Spleen (tissue), 11 donors: ENCODE measurements around the gene ROBO1. TPM values are rescaled to one million over a fixed set of nuclear protein-coding genes. Genes with fewer than 3 reads are reported as not detected.
A peak's percentile ranks its signal among the peaks of the same experiment; 100 is the strongest.

Experiments
- DNase-seq: peaks from one replicate; pipeline ENCODE4 v3.0.0-alpha.2; 2020
- H3K27ac ChIP-seq, 8 donors: fragments of 200-600 bp; sonication (generic) in 7 of 8; 1 replicate in 4 of 8; 2 replicates in 4 of 8; pipeline versions ENCODE4 v1.5.0 to v1.8.0; 2016 to 2021; ENCODE audit warnings: inconsistent platforms in 4 of 8, mild to moderate bottlenecking in 4 of 8, moderate library complexity in 1 of 8
- H3K27me3 ChIP-seq, 7 donors: fragments of 200-600 bp; sonication (generic) in 6 of 7; replicated peaks in 1 of 7; 1 replicate in 4 of 7; 2 replicates in 3 of 7; pipeline versions ENCODE4 v1.5.0 to v1.8.0; 2016 to 2021; ENCODE audit warnings: inconsistent platforms in 3 of 7, mild to moderate bottlenecking in 1 of 7
- H3K36me3 ChIP-seq, 6 donors: fragments of 200-600 bp; sonication (generic) in 5 of 6; 1 replicate in 4 of 6; 2 replicates in 2 of 6; pipeline versions ENCODE4 v1.5.0 to v1.8.0; 2016 to 2021; ENCODE audit warnings: inconsistent platforms in 2 of 6
- H3K4me1 ChIP-seq, 6 donors: fragments of 200-600 bp; sonication (generic) in 5 of 6; 1 replicate in 3 of 6; 2 replicates in 3 of 6; pipeline versions ENCODE4 v1.5.0 to v1.8.0; 2016 to 2021; ENCODE audit warnings: inconsistent platforms in 3 of 6
- H3K4me3 ChIP-seq, 8 donors: fragments of 200-600 bp; sonication (generic) in 7 of 8; 1 replicate in 4 of 8; 2 replicates in 4 of 8; pipeline versions ENCODE4 v1.5.0 to v1.8.0; 2016 to 2021; ENCODE audit warnings: inconsistent platforms in 4 of 8, mild to moderate bottlenecking in 4 of 8, moderate library complexity in 2 of 8
- H3K9me3 ChIP-seq, 8 donors: fragments of 200-600 bp; sonication (generic) in 7 of 8; 1 replicate in 4 of 8; 2 replicates in 4 of 8; pipeline versions ENCODE4 v1.5.0 to v1.8.0; 2016 to 2021; ENCODE audit warnings: inconsistent platforms in 4 of 8
- POLR2A ChIP-seq, 3 donors: fragments of 450-650 bp; IDR thresholded peaks; one replicate each; pipeline ENCODE4 v1.5.1; 2017; ENCODE audit warnings: antibody characterized with exemption in 3 of 3, mild to moderate bottlenecking in 1 of 3
- POLR2AphosphoS5 ChIP-seq, 3 donors: sonication (generic); formaldehyde crosslinking; IDR thresholded peaks; one replicate each; pipeline ENCODE4 v1.5.1; 2017; ENCODE audit warnings: antibody characterized with exemption in 3 of 3
- WGBS, 5 donors: extraction: QIAGEN DNeasy Blood & Tissue Kit in 3 of 5; methylation state at CpG; one replicate each; pipeline versions ENCODE4 v1.1.5 to v1.1.7; 2013 to 2018; 5-methylcytosine and 5-hydroxymethylcytosine counted together
- intact Hi-C: fragments of 100-400 bp; cut with DNase I; formaldehyde crosslinking; loops from one replicate; pipeline ENCODE4 v1.15.0; 2023; ENCODE audit warnings: low total_unique reads
- polyA plus RNA-seq, 3 donors: library from polyadenylated mRNA; stranded (reverse); fragments of 200-250 nt; gene quantifications; one replicate each; pipeline ENCODE4 v1.2.1, GENCODE V29; 2013
- total RNA-seq, 7 donors: library from RNA; depleted of rRNA in 3 of 7; stranded (reverse); fragments of >200 nt in 3 of 7; fragmentation: NEBNext Ultra II Directional in 4 of 7; extraction: Animal tissue kit (Norgen Biotek cat#: 25700) in 4 of 7; gene quantifications; one replicate each; pipeline versions ENCODE4 v1.1.0 to v1.2.1, GENCODE V29; 2016 to 2021
- TF ChIP-seq, protein P1 (sequence below), 11 experiments: fragments of 200-600 bp in 7 of 11; fragments of 450-650 bp in 4 of 11; sonication (generic) in 4 of 11; IDR thresholded peaks in 8 of 11; conservative IDR thresholded peaks in 3 of 11; 1 replicate in 7 of 11; 2 replicates in 4 of 11; pipeline versions ENCODE4 v1.4.0 to v1.8.0; 2016 to 2021; ENCODE audit warnings: antibody characterized with exemption in 11 of 11, inconsistent platforms in 4 of 11, mild to moderate bottlenecking in 1 of 11
- donor health status: healthy with polysubstance abuse.
- donor health status: DM: no; HTN: no; CAD: no; lungs with moderate emphysema.
- donor health status: DM: no; HTN: no; CAD: no.
- donor health status: Bipolar disorder and iron deficiency.
- donor health status: healthy.
- donor health status: DM: no; HTN: no; CAD: no.
- donor health status: DM: yes; HTN: yes; CAD: no.

Gene ROBO1
- total and polyA plus RNA-seq, 10 donors: 3.4 to 37.3 (median 26.0) TPM

GRCh38 chr3:78872195-78872594 lies 895.6 kb downstream of the ROBO1 start:
- Histone ChIP-seq H3K4me3 (no peak overlapping the region), H3K36me3 (no peaks in the 10 kb centered on the region), H3K27ac (peak overlapping the region in 5 of 8 donors; percentile 3 to 33 (median 18)), H3K9me3 (peaks cover 0 to 4% (median 0%) of the 10 kb centered on the region in 8 donors), H3K27me3 (no peaks in the 10 kb centered on the region), H3K4me1 (peaks cover 0 to 13% (median 0%) of the 10 kb centered on the region in 6 donors)
- intact Hi-C loops: no loop called here
- DNase-seq: no peak
- no peak for TF ChIP-seq POLR2A (IDR thresholded peaks at IDR 0.05)
- peak in 1 of 3 donors; percentile 39 for TF ChIP-seq POLR2AphosphoS5 (IDR thresholded peaks at IDR 0.05)
- TF ChIP-seq, protein P1, sequence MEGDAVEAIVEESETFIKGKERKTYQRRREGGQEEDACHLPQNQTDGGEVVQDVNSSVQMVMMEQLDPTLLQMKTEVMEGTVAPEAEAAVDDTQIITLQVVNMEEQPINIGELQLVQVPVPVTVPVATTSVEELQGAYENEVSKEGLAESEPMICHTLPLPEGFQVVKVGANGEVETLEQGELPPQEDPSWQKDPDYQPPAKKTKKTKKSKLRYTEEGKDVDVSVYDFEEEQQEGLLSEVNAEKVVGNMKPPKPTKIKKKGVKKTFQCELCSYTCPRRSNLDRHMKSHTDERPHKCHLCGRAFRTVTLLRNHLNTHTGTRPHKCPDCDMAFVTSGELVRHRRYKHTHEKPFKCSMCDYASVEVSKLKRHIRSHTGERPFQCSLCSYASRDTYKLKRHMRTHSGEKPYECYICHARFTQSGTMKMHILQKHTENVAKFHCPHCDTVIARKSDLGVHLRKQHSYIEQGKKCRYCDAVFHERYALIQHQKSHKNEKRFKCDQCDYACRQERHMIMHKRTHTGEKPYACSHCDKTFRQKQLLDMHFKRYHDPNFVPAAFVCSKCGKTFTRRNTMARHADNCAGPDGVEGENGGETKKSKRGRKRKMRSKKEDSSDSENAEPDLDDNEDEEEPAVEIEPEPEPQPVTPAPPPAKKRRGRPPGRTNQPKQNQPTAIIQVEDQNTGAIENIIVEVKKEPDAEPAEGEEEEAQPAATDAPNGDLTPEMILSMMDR (IDR thresholded peaks at IDR 0.05 in 8 of 11, conservative IDR thresholded peaks at IDR 0.05 in 3 of 11): no peak
- WGBS, 5 donors: 22 to 54% (median 49%) methylated on average over 3 of the region's 3 CpGs

DNA sequence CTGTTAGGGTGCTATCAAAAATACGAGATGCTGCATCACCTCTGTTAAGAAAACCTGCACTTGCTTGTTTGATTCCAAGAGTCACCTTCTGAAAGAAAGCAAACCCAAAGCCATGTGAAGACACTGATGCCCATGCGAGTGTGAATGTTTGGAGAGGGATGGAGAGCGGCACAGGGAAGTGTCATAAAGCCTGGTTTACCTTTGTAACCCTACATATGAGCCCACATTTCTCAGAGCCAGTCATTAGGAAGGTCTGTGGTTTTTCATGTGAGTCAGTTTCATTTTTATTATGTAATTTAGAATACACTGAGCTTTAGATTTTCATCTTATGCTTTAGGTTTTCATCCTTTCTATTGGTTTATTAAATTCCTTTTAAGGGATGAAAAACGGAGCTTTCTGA lies 896.8 kb downstream of the ROBO1 start:
- 77 to 88% (median 85%) methylated on average over 4 of the region's 4 CpGs for WGBS, 5 donors
- peaks cover 0 to 13% (median 0%) of the 10 kb centered on the region in 6 donors for H3K4me1 ChIP-seq
- no peaks in the 10 kb centered on the region for H3K36me3 ChIP-seq
- H3K27me3 ChIP-seq: no peaks in the 10 kb centered on the region
- peaks cover 0 to 3% (median 0%) of the 10 kb centered on the region in 8 donors for H3K9me3 ChIP-seq
- intact Hi-C loops: no loop called here
- TF ChIP-seq POLR2AphosphoS5 (IDR thresholded peaks at IDR 0.05) (no peak), POLR2A (IDR thresholded peaks at IDR 0.05) (no peak)
- TF ChIP-seq, protein P1 (IDR thresholded peaks at IDR 0.05 in 8 of 11, conservative IDR thresholded peaks at IDR 0.05 in 3 of 11): no peak
- H3K27ac ChIP-seq: no peak overlapping the region
- no peak overlapping the region for H3K4me3 ChIP-seq
- no peak for DNase-seq

DNA sequence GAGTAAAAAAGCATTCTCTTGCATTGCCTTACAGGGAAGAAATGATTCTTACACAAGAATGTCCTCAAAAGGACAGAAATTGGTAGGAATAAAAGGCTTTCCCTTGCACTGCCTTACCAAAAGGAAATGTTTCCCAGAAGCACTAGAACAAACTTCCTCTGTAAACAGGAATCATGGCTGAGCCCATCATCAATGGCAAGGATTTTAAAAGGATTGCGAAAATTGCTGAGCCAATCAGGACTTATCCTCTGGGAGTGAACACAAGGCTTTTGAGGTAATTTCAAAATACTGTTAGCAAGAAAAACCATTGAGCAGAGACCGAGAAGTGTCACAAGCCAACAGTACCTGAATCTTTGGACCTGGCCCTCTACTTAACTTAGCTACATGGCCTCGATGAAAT lies 897.3 kb downstream of the ROBO1 start:
- WGBS, 5 donors: 81 to 92% (median 89%) methylated on average over 3 of the region's 3 CpGs
- no peak overlapping the region for H3K4me3 ChIP-seq
- H3K27ac ChIP-seq: no peak overlapping the region
- no peaks in the 10 kb centered on the region for H3K9me3 ChIP-seq
- TF ChIP-seq POLR2AphosphoS5 (IDR thresholded peaks at IDR 0.05) (no peak), POLR2A (IDR thresholded peaks at IDR 0.05) (no peak)
- TF ChIP-seq, protein P1 (IDR thresholded peaks at IDR 0.05 in 8 of 11, conservative IDR thresholded peaks at IDR 0.05 in 3 of 11): no peak
- intact Hi-C loops: no loop called here
- peaks cover 0 to 13% (median 0%) of the 10 kb centered on the region in 6 donors for H3K4me1 ChIP-seq
- no peaks in the 10 kb centered on the region for H3K27me3 ChIP-seq
- no peak for DNase-seq
- H3K36me3 ChIP-seq: no peaks in the 10 kb centered on the region

GRCh38 chr3:78868570-78868969 lies 899.2 kb downstream of the ROBO1 start:
- Histone ChIP-seq H3K9me3 (no peaks in the 10 kb centered on the region), H3K4me1 (peaks cover 0 to 13% (median 0%) of the 10 kb centered on the region in 6 donors), H3K27ac (no peak overlapping the region), H3K4me3 (no peak overlapping the region), H3K27me3 (no peaks in the 10 kb centered on the region), H3K36me3 (no peaks in the 10 kb centered on the region)
- intact Hi-C loops: no loop called here
- TF ChIP-seq POLR2AphosphoS5 (IDR thresholded peaks at IDR 0.05) (no peak), POLR2A (IDR thresholded peaks at IDR 0.05) (no peak)
- TF ChIP-seq, protein P1 (IDR thresholded peaks at IDR 0.05 in 8 of 11, conservative IDR thresholded peaks at IDR 0.05 in 3 of 11): no peak
- WGBS, 5 donors: 77 to 88% (median 84%) methylated on average over 1 of the region's 1 CpG
- no peak for DNase-seq
